C4-2B (cell line): ENCODE measurements around the gene NEU2.

ENCODE experiments used
- ZFX ChIP-seq: fragments of 450-650 bp; IDR thresholded peaks from 2 replicates; pipeline ENCODE4 v1.6.1; 2017
- TF ChIP-seq, protein P1 (sequence below): fragments of 450-650 bp; conservative IDR thresholded peaks from 2 replicates; pipeline ENCODE4 v1.5.1; 2017; ENCODE audit warnings: mild to moderate bottlenecking

DNA sequence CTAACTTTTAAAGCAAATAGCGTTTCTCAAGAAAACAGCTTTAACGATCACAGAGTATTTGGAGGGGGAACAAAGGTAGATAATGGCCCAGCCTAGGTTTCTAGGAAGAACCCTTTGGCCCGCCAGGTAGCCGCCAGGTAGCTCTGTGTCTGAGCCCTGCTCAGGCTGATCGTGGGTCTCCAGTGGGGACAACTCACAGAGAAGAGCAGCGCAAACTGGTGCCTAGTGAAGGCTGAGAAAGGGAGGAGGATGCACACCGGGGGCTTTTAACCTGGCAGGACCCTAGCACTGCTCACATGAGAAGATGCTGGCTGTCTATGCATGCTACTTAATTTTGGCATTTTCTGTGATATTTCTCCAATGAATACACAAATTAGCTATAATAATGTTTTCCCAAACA, 25.2 kb upstream of the NEU2 start:
- TF ChIP-seq, protein P1, sequence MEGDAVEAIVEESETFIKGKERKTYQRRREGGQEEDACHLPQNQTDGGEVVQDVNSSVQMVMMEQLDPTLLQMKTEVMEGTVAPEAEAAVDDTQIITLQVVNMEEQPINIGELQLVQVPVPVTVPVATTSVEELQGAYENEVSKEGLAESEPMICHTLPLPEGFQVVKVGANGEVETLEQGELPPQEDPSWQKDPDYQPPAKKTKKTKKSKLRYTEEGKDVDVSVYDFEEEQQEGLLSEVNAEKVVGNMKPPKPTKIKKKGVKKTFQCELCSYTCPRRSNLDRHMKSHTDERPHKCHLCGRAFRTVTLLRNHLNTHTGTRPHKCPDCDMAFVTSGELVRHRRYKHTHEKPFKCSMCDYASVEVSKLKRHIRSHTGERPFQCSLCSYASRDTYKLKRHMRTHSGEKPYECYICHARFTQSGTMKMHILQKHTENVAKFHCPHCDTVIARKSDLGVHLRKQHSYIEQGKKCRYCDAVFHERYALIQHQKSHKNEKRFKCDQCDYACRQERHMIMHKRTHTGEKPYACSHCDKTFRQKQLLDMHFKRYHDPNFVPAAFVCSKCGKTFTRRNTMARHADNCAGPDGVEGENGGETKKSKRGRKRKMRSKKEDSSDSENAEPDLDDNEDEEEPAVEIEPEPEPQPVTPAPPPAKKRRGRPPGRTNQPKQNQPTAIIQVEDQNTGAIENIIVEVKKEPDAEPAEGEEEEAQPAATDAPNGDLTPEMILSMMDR, result no peak
- no peak for TF ChIP-seq ZFX
